SK-N-SH treated with all-trans-retinoic acid at 6 μM for 48 hours (cell line): ENCODE data around the gene SPOCK1.

Source experiments
- ATAC-seq: fragments of 200-7000 bp; cut with Tn5 transposase; 3 replicates; pipeline ENCODE4 v1.9.1; 2020; ENCODE audit warnings: mild to moderate bottlenecking, moderate library complexity
- BACH2 ChIP-seq: fragments of 250-450 bp; sonication (Bioruptor Pico); IDR thresholded peaks from 2 replicates; pipeline ENCODE4 v1.9.0; 2021; ENCODE audit warnings: mild to moderate bottlenecking, borderline replicate concordance
- CSDC2 ChIP-seq: fragments of 250-450 bp; sonication (Bioruptor Pico); IDR thresholded peaks from 2 replicates; pipeline ENCODE4 v1.5.0; 2020; ENCODE audit warnings: mild to moderate bottlenecking, moderate library complexity
- ESRRG ChIP-seq: fragments of 250-450 bp; sonication (Bioruptor Pico); IDR thresholded peaks from 2 replicates; pipeline ENCODE4 v1.6.1; 2021; ENCODE audit warnings: mild to moderate bottlenecking
- GLIS3 ChIP-seq: fragments of 250-450 bp; sonication (Bioruptor Pico); IDR thresholded peaks from 2 replicates; pipeline ENCODE4 v1.5.0; 2020; ENCODE audit warnings: mild to moderate bottlenecking, moderate library complexity
- ISL1 ChIP-seq: fragments of 250-450 bp; sonication (Bioruptor Pico); IDR thresholded peaks from 2 replicates; pipeline ENCODE4 v2.1.2; 2022; ENCODE audit warnings: mild to moderate bottlenecking, moderate library complexity
- OSR1 ChIP-seq: fragments of 250-450 bp; sonication (Bioruptor Pico); IDR thresholded peaks from 2 replicates; pipeline ENCODE4 v1.8.0; 2022; ENCODE audit warnings: moderate library complexity, mild to moderate bottlenecking, inconsistent platforms
- PPARA ChIP-seq: fragments of 250-450 bp; sonication (Bioruptor Pico); IDR thresholded peaks from 2 replicates; pipeline ENCODE4 v1.5.0; 2020; ENCODE audit warnings: mild to moderate bottlenecking, borderline replicate concordance
- TCF4 ChIP-seq: fragments of 250-450 bp; sonication (Bioruptor Pico); IDR thresholded peaks from 2 replicates; pipeline ENCODE4 v1.8.0; 2021; ENCODE audit warnings: mild to moderate bottlenecking, moderate library complexity, borderline replicate concordance
- TOX ChIP-seq: fragments of 250-450 bp; sonication (Bioruptor Pico); IDR thresholded peaks from 2 replicates; pipeline ENCODE4 v1.8.0; 2021; ENCODE audit warnings: mild to moderate bottlenecking, moderate library complexity, borderline replicate concordance
- ZC3H10 ChIP-seq: fragments of 250-450 bp; sonication (Bioruptor Pico); IDR thresholded peaks from 2 replicates; pipeline ENCODE4 v1.5.1; 2021; ENCODE audit warnings: mild to moderate bottlenecking, moderate library complexity
- ZFP3 ChIP-seq: fragments of 250-450 bp; sonication (Bioruptor Pico); IDR thresholded peaks from 2 replicates; pipeline ENCODE4 v1.5.0; 2020; ENCODE audit warnings: mild to moderate bottlenecking, moderate library complexity
- ZFP30 ChIP-seq: fragments of 450-650 bp; formaldehyde crosslinking; IDR thresholded peaks from 2 replicates; pipeline ENCODE4 v1.5.0; 2022; ENCODE audit warnings: mild to moderate bottlenecking, moderate library complexity
- ZNF565 ChIP-seq: fragments of 450-650 bp; formaldehyde crosslinking; conservative IDR thresholded peaks from 2 replicates; pipeline ENCODE4 v1.5.0; 2020; ENCODE audit warnings: low read depth, mild to moderate bottlenecking, moderate library complexity
- ZNF70 ChIP-seq: fragments of 450-650 bp; formaldehyde crosslinking; IDR thresholded peaks from 2 replicates; pipeline ENCODE4 v1.5.0; 2020; ENCODE audit warnings: mild to moderate bottlenecking, moderate library complexity
- ZNF8 ChIP-seq: fragments of 450-650 bp; formaldehyde crosslinking; IDR thresholded peaks from 2 replicates; pipeline ENCODE4 v1.5.0; 2020; ENCODE audit warnings: mild to moderate bottlenecking, moderate library complexity
- TF ChIP-seq, protein P1 (sequence below): fragments of 250-450 bp; sonication (Bioruptor Pico); IDR thresholded peaks from 2 replicates; pipeline ENCODE4 v1.5.0; 2020; ENCODE audit warnings: mild to moderate bottlenecking, moderate library complexity
- TF ChIP-seq, protein P2 (sequence below): fragments of 250-450 bp; sonication (Bioruptor Pico); IDR thresholded peaks from 2 replicates; pipeline ENCODE4 v1.5.1; 2021; ENCODE audit warnings: mild to moderate bottlenecking, moderate library complexity
- TF ChIP-seq, protein P3 (sequence below): fragments of 250-450 bp; sonication (Bioruptor Pico); IDR thresholded peaks from 2 replicates; pipeline ENCODE4 v1.5.1; 2020; ENCODE audit warnings: low read depth, mild to moderate bottlenecking, moderate library complexity
- TF ChIP-seq, protein P4 (sequence below): fragments of 250-450 bp; sonication (Bioruptor Pico); IDR thresholded peaks from 2 replicates; pipeline ENCODE4 v1.8.0; 2020; ENCODE audit warnings: mild to moderate bottlenecking, moderate library complexity, borderline replicate concordance

SPOCK1 gene

DNA sequence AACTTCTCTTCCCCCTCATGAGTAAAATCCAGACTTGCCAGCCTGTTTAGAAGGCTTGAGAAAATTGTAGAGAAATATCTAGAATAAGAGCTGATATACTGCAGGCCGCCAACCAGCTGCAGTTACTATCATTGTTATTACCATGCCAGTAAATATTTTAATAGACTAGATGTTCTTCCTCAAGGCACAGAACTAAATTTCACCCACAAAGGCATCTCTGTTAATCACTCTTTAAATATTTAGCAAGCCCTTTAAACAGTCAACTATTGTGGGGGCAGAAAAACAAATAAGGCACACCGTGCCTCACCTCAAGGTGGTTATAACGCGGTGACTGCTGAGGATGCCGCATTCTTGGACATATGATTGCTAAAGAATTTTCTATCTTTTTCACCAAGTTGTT is 147.0 kb downstream of the SPOCK1 start (continued):
- TF ChIP-seq, protein P1, sequence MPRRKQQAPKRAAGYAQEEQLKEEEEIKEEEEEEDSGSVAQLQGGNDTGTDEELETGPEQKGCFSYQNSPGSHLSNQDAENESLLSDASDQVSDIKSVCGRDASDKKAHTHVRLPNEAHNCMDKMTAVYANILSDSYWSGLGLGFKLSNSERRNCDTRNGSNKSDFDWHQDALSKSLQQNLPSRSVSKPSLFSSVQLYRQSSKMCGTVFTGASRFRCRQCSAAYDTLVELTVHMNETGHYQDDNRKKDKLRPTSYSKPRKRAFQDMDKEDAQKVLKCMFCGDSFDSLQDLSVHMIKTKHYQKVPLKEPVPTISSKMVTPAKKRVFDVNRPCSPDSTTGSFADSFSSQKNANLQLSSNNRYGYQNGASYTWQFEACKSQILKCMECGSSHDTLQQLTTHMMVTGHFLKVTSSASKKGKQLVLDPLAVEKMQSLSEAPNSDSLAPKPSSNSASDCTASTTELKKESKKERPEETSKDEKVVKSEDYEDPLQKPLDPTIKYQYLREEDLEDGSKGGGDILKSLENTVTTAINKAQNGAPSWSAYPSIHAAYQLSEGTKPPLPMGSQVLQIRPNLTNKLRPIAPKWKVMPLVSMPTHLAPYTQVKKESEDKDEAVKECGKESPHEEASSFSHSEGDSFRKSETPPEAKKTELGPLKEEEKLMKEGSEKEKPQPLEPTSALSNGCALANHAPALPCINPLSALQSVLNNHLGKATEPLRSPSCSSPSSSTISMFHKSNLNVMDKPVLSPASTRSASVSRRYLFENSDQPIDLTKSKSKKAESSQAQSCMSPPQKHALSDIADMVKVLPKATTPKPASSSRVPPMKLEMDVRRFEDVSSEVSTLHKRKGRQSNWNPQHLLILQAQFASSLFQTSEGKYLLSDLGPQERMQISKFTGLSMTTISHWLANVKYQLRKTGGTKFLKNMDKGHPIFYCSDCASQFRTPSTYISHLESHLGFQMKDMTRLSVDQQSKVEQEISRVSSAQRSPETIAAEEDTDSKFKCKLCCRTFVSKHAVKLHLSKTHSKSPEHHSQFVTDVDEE (CRISPR knock-in tag) = no peak
- TF ChIP-seq ZFP3 (CRISPR knock-in tag) (no peak), ZNF70 (CRISPR knock-in tag) (no peak), BACH2 (CRISPR knock-in tag) (no peak), ZNF8 (CRISPR knock-in tag) (no peak), ZNF565 (no peak), TCF4 (CRISPR knock-in tag) (no peak), ISL1 (CRISPR knock-in tag) (no peak), TOX (no peak), ZFP30 (CRISPR knock-in tag) (no peak)
- TF ChIP-seq, protein P2, sequence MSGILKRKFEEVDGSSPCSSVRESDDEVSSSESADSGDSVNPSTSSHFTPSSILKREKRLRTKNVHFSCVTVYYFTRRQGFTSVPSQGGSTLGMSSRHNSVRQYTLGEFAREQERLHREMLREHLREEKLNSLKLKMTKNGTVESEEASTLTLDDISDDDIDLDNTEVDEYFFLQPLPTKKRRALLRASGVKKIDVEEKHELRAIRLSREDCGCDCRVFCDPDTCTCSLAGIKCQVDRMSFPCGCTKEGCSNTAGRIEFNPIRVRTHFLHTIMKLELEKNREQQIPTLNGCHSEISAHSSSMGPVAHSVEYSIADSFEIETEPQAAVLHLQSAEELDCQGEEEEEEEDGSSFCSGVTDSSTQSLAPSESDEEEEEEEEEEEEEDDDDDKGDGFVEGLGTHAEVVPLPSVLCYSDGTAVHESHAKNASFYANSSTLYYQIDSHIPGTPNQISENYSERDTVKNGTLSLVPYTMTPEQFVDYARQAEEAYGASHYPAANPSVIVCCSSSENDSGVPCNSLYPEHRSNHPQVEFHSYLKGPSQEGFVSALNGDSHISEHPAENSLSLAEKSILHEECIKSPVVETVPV (CRISPR knock-in tag) = no peak

DNA sequence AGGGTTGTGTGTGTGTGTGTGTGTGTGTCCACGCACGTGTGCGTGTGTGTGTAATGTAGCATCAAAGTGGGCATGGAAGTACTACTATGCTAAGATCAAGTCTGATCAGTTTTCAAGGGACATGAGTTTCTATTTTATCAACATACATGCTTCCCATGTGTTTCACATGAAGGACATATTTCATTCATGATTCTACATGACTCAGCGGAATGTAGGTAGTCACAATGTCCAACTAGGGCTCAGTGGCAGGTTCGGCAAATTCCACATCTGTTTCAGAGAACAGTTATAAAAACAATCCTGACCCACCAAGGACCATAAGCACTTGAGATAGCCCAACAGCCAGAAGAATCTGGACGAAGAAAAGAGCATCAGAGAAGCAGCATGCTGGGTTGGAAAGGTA is 148.3 kb downstream of the SPOCK1 start:
- TF ChIP-seq PPARA (CRISPR knock-in tag) (no peak), ZNF565 (no peak)
- TF ChIP-seq, all 23 proteins: peak for 0
- no peak for ATAC-seq

DNA sequence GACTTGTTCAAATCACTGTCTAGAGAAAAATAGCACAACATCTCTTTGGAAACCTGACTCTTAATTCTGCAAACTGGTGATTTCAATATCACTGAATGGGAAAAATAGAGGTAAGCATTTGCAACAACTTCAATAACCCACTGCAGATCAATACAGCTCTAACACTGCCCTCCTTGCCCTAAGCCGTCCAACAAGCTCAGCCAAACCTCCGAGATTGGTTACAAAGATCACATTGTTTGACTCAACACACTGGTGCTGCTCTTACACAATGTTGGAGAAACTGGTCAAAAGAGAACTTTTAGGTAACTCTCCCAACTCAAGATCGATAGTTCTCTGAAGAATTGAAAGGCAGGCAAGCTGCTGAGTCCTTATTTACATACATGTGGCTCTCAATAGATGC is 150.4 kb downstream of the SPOCK1 start:
- ATAC-seq = no peak
- no peak for TF ChIP-seq ZNF8 (CRISPR knock-in tag)
- TF ChIP-seq BACH2 (CRISPR knock-in tag) = no peak
- no peak for TF ChIP-seq ZNF70 (CRISPR knock-in tag)
- TF ChIP-seq, protein P3, sequence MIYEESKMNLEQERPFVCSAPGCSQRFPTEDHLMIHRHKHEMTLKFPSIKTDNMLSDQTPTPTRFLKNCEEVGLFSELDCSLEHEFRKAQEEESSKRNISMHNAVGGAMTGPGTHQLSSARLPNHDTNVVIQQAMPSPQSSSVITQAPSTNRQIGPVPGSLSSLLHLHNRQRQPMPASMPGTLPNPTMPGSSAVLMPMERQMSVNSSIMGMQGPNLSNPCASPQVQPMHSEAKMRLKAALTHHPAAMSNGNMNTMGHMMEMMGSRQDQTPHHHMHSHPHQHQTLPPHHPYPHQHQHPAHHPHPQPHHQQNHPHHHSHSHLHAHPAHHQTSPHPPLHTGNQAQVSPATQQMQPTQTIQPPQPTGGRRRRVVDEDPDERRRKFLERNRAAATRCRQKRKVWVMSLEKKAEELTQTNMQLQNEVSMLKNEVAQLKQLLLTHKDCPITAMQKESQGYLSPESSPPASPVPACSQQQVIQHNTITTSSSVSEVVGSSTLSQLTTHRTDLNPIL (CRISPR knock-in tag) = no peak
- no peak for TF ChIP-seq OSR1 (CRISPR knock-in tag)
- TF ChIP-seq PPARA (CRISPR knock-in tag) = no peak
- no peak for TF ChIP-seq TOX
- TF ChIP-seq, protein P1 (CRISPR knock-in tag) = no peak
- TF ChIP-seq, protein P4, sequence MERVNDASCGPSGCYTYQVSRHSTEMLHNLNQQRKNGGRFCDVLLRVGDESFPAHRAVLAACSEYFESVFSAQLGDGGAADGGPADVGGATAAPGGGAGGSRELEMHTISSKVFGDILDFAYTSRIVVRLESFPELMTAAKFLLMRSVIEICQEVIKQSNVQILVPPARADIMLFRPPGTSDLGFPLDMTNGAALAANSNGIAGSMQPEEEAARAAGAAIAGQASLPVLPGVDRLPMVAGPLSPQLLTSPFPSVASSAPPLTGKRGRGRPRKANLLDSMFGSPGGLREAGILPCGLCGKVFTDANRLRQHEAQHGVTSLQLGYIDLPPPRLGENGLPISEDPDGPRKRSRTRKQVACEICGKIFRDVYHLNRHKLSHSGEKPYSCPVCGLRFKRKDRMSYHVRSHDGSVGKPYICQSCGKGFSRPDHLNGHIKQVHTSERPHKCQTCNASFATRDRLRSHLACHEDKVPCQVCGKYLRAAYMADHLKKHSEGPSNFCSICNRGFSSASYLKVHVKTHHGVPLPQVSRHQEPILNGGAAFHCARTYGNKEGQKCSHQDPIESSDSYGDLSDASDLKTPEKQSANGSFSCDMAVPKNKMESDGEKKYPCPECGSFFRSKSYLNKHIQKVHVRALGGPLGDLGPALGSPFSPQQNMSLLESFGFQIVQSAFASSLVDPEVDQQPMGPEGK (CRISPR knock-in tag) = no peak
- no peak for TF ChIP-seq CSDC2
- TF ChIP-seq ESRRG = no peak
- no peak for TF ChIP-seq GLIS3
- TF ChIP-seq ZC3H10 = no peak
- no peak for TF ChIP-seq ZFP30 (CRISPR knock-in tag)
- no peak for TF ChIP-seq ZNF565

DNA sequence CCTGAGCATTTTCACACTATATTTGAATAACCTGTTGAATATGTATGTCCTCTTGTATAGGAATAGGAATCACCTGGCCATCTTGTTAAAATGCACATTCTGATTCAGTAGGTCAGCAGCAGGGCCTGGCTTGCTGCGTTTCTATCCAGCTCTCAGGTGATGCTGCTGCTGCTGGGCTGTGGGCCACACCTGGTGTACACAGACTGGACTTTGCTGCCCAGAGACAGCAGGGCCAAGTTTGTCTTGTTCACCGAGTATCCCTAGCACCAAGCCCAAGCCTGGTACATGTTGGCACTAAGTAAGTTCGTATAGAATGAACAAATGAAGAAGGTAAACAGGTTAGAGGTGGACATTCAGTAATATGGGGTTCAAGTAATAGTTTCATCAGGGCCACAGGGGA is 151.3 kb downstream of the SPOCK1 start:
- ATAC-seq = no peak
- TF ChIP-seq ESRRG (no peak), OSR1 (CRISPR knock-in tag) (no peak), ZFP30 (CRISPR knock-in tag) (no peak), CSDC2 (no peak), BACH2 (CRISPR knock-in tag) (no peak)
- TF ChIP-seq, protein P1 (CRISPR knock-in tag) = no peak
- TF ChIP-seq, protein P3 (CRISPR knock-in tag) = no peak
- TF ChIP-seq, protein P4 (CRISPR knock-in tag) = no peak
